ENCODE data around the gene ESPL1.
A peak's percentile ranks its signal among the peaks of the same experiment; 100 is the strongest.

ESPL1 gene

DNA sequence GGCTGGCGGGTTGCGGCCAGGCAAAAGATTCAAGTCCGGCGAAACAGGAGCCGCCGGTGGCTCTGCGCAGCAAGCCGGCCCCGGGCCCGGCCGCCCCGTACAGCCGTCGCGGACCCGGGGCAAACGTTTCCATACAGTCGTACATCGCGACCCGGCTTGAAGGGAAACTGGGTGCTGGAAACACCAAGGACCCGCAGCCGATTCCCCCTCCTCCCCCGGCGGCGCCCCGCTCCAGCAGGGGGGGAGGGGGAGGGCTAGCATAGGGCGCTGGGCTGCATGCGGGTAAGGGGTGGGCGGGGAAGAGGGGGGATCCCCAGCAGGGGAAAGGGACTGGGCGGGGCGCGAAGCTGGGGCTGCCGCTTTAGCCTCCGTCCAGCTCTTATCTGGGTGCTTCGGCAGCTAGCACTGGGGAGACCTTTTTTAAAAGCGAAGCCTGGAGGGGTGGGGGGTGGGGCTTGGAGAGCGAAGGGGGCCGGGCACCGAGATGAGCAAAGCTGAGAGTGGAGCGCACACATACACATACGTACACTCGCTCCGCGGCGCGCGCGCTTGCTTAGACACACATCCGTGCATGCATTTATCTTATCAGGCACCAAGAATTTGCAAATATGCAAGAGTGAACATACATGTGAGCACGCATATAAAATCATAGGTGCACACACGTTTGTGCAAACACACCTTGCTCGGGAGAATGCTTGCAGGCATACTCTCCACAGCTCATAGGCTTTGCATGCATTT, 48.0 kb upstream of the ESPL1 start:
- Histone ChIP-seq H3K9ac (ENCODE audit: low read depth, low read length, poor library complexity) (peak overlapping the region; percentile 79), H3K27ac (replicated peaks; ENCODE audit: low read length) (peak overlapping the region; percentile 27), H4K91ac (ENCODE audit: low read depth, low read length, poor library complexity) (no peak overlapping the region), H3K27me3 (ENCODE audit: control insufficient read depth in 3 of 3, insufficient read depth in 3 of 3, low read depth in 1 of 3, low read length in 3 of 3) (peaks cover 4 to 39% (median 21%) of the 10 kb centered on the region in 3 experiments), H3K79me1 (ENCODE audit: low read depth, low read length) (no peaks in the 10 kb centered on the region), H3K14ac (ENCODE audit: low read length) (no peak overlapping the region), H2BK120ac (ENCODE audit: low read depth, low read length) (peak overlapping the region; percentile 44), H3K4ac (ENCODE audit: low read length) (no peak overlapping the region), H2BK15ac (ENCODE audit: low read length) (peak overlapping the region; percentile 91), H2AFZ (ENCODE audit: low read length) (peak overlapping the region; percentile 88), H2AK5ac (ENCODE audit: low read depth, low read length) (peak overlapping the region; percentile 41), H3K4me2 (ENCODE audit: insufficient read depth, low read length, poor library complexity, severe bottlenecking) (peak overlapping the region; percentile 92), H3K4me3 (ENCODE audit: low read length in 2 of 2) (peak overlapping the region; percentile 44 to 75), H3K36me3 (replicated peaks in 1 of 2; ENCODE audit: control insufficient read depth in 2 of 2, insufficient read depth in 2 of 2, low read length in 2 of 2) (no peaks in the 10 kb centered on the region), H2BK12ac (ENCODE audit: low read length) (no peak overlapping the region), H3K18ac (ENCODE audit: low read length) (peak overlapping the region; percentile 91), H4K8ac (ENCODE audit: low read depth, low read length) (no peak overlapping the region), H3K4me1 (ENCODE audit: control insufficient read depth in 2 of 2, insufficient read depth in 1 of 2, low read depth in 1 of 2, low read length in 2 of 2) (peaks cover 51% of the 10 kb centered on the region in 2 donors), H3K9me3 (replicated peaks in 1 of 2; ENCODE audit: control insufficient read depth in 2 of 2, insufficient read depth in 1 of 2, low read depth in 1 of 2, low read length in 2 of 2) (no peaks in the 10 kb centered on the region), H3K23ac (ENCODE audit: low read depth, low read length, poor library complexity) (peak overlapping the region; percentile 89), H2BK5ac (ENCODE audit: low read length) (no peak overlapping the region)
- DNase-seq (ENCODE audit: low spot score): peak; percentile 65
- no CpG with 5 or more reads among the region's 53 CpGs for whole genome bisulfite sequencing, 2 donors (ENCODE audit: extremely low coverage in 2 of 2, insufficient read length in 2 of 2, insufficient replicate concordance in 1 of 2)

DNA sequence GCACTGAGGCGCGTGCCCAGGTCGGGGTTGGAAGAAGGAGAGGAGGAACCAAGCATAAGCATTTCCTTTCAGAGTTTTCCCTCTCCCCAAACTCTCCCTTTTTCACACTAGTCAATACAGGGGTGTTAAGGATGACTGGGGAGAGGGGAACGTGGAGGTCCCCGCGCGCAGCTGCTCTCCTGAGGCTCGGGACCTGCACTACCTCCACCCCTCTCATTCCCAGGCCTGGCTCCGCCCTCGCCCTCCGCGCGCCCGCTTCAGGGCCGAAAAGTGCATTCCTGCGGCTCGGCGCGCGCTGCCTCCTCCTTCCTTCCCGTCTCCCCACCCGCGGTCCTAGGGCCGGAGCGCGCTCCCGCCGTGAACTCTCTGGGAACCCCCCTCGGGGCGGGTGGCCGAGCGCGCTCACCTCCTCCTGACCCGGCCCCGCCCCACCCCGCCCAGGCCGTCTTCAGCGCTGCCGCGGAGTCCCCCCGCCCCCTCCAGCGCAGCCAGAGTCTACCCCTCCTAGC, 47.4 kb upstream of the ESPL1 start:
- H2BK15ac ChIP-seq (ENCODE audit: low read length): no peak overlapping the region
- peak overlapping the region; percentile 88 for H2AFZ ChIP-seq (ENCODE audit: low read length)
- H4K91ac ChIP-seq (ENCODE audit: low read depth, low read length, poor library complexity): no peak overlapping the region
- H2BK5ac ChIP-seq (ENCODE audit: low read length): no peak overlapping the region
- H3K4ac ChIP-seq (ENCODE audit: low read length): no peak overlapping the region
- WGBS, 2 donors (ENCODE audit: extremely low coverage in 2 of 2, insufficient read length in 2 of 2, insufficient replicate concordance in 1 of 2): no CpG with 5 or more reads among the region's 42 CpGs
- peak overlapping the region; percentile 44 to 75 for H3K4me3 ChIP-seq (ENCODE audit: low read length in 2 of 2)
- H3K27ac ChIP-seq (replicated peaks; ENCODE audit: low read length): peak overlapping the region; percentile 82
- H3K4me1 ChIP-seq (ENCODE audit: control insufficient read depth in 2 of 2, insufficient read depth in 1 of 2, low read depth in 1 of 2, low read length in 2 of 2): peaks cover 56% of the 10 kb centered on the region in 2 donors
- H3K18ac ChIP-seq (ENCODE audit: low read length): peak overlapping the region; percentile 46
- peaks cover 4 to 38% (median 21%) of the 10 kb centered on the region in 3 experiments for H3K27me3 ChIP-seq (ENCODE audit: control insufficient read depth in 3 of 3, insufficient read depth in 3 of 3, low read depth in 1 of 3, low read length in 3 of 3)
- no peaks in the 10 kb centered on the region for H3K79me1 ChIP-seq (ENCODE audit: low read depth, low read length)
- no peak overlapping the region for H3K23ac ChIP-seq (ENCODE audit: low read depth, low read length, poor library complexity)
- H3K9me3 ChIP-seq (replicated peaks in 1 of 2; ENCODE audit: control insufficient read depth in 2 of 2, insufficient read depth in 1 of 2, low read depth in 1 of 2, low read length in 2 of 2): no peaks in the 10 kb centered on the region
- peak; percentile 91 for DNase-seq (ENCODE audit: low spot score)
- H3K36me3 ChIP-seq (replicated peaks in 1 of 2; ENCODE audit: control insufficient read depth in 2 of 2, insufficient read depth in 2 of 2, low read length in 2 of 2): no peaks in the 10 kb centered on the region
- no peak overlapping the region for H2AK5ac ChIP-seq (ENCODE audit: low read depth, low read length)
- H3K14ac ChIP-seq (ENCODE audit: low read length): no peak overlapping the region
- no peak overlapping the region for H2BK12ac ChIP-seq (ENCODE audit: low read length)
- no peak overlapping the region for H2BK120ac ChIP-seq (ENCODE audit: low read depth, low read length)
- no peak overlapping the region for H4K8ac ChIP-seq (ENCODE audit: low read depth, low read length)
- peak overlapping the region; percentile 56 for H3K9ac ChIP-seq (ENCODE audit: low read depth, low read length, poor library complexity)
- peak overlapping the region; percentile 92 for H3K4me2 ChIP-seq (ENCODE audit: insufficient read depth, low read length, poor library complexity, severe bottlenecking)

DNA sequence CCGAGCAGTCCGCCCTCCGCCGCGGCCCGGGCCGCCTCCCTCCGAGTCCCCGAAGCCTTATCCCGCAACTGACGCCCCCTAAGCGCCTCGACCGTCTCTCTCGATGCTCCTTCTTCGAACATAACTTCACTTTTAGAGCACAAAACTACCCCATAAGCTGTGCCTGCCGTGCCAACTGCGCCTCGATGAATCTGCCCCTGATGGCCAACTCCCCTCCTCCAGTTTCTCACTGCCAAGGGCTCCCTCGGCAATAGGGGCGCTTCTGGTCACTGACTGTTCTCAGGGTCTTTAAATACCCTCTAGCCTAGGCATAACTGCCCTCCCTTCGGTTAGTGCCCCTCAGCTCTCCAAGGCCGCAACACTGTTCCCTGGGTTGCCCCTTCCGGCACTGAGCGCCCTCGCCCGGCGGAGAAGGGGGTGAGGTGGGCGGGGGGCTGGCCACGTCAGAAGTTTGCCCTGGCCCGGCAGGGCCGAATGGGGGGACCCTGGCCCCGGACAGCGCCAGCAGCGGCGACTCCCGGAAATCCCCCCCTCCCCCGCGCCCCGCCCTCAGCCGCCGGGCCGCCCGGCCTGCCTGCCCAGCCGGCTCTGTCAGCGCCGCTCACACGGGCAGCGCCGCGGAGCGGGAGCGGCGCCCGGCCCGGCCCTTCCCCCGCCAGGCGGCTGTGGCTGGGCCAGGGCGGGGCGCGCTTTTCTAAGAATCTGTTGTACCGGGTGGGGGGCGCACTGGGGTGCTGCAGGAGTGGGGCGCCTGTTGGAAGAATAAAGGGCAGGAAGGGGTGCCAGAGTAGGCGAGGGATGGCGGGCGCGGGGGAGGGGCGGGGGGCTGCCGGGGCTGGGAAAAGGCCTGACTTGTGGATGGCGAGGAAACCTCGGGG, 46.7 kb upstream of the ESPL1 start:
- H3K79me1 ChIP-seq (ENCODE audit: low read depth, low read length): no peaks in the 10 kb centered on the region
- no peak overlapping the region for H4K8ac ChIP-seq (ENCODE audit: low read depth, low read length)
- H2BK5ac ChIP-seq (ENCODE audit: low read length): no peak overlapping the region
- H3K9ac ChIP-seq (ENCODE audit: low read depth, low read length, poor library complexity): peak overlapping the region; percentile 56
- H3K36me3 ChIP-seq (replicated peaks in 1 of 2; ENCODE audit: control insufficient read depth in 2 of 2, insufficient read depth in 2 of 2, low read length in 2 of 2): no peaks in the 10 kb centered on the region
- no peaks in the 10 kb centered on the region for H3K9me3 ChIP-seq (replicated peaks in 1 of 2; ENCODE audit: control insufficient read depth in 2 of 2, insufficient read depth in 1 of 2, low read depth in 1 of 2, low read length in 2 of 2)
- WGBS, 2 donors (ENCODE audit: extremely low coverage in 2 of 2, insufficient read length in 2 of 2, insufficient replicate concordance in 1 of 2): no CpG with 5 or more reads among the region's 72 CpGs
- H2BK15ac ChIP-seq (ENCODE audit: low read length): no peak overlapping the region
- no peak overlapping the region for H2BK12ac ChIP-seq (ENCODE audit: low read length)
- H3K23ac ChIP-seq (ENCODE audit: low read depth, low read length, poor library complexity): no peak overlapping the region
- peak overlapping the region; percentile 85 for H3K4me2 ChIP-seq (ENCODE audit: insufficient read depth, low read length, poor library complexity, severe bottlenecking)
- peaks cover 55 to 56% of the 10 kb centered on the region in 2 donors for H3K4me1 ChIP-seq (ENCODE audit: control insufficient read depth in 2 of 2, insufficient read depth in 1 of 2, low read depth in 1 of 2, low read length in 2 of 2)
- peak overlapping the region; percentile 88 for H2AFZ ChIP-seq (ENCODE audit: low read length)
- H3K4me3 ChIP-seq (ENCODE audit: low read length in 2 of 2): peak overlapping the region; percentile 44 to 74
- H2BK120ac ChIP-seq (ENCODE audit: low read depth, low read length): no peak overlapping the region
- peak overlapping the region; percentile 68 for H3K18ac ChIP-seq (ENCODE audit: low read length)
- peak overlapping the region; percentile 82 for H3K27ac ChIP-seq (replicated peaks; ENCODE audit: low read length)
- peaks cover 4 to 31% (median 21%) of the 10 kb centered on the region in 3 experiments for H3K27me3 ChIP-seq (ENCODE audit: control insufficient read depth in 3 of 3, insufficient read depth in 3 of 3, low read depth in 1 of 3, low read length in 3 of 3)
- H3K14ac ChIP-seq (ENCODE audit: low read length): no peak overlapping the region
- H2AK5ac ChIP-seq (ENCODE audit: low read depth, low read length): no peak overlapping the region
- H3K4ac ChIP-seq (ENCODE audit: low read length): no peak overlapping the region
- H4K91ac ChIP-seq (ENCODE audit: low read depth, low read length, poor library complexity): no peak overlapping the region
- peak; percentile 78 for DNase-seq (ENCODE audit: low spot score)

Measured in neuronal stem cell (in vitro differentiated cells).